ENCODE measurements around the gene SIRT6. TPM values are rescaled to one million over a fixed set of nuclear protein-coding genes. Genes with fewer than 3 reads are reported as not detected.
"Not testable (repeated sequence)": the region's sequence is repeated elsewhere in the genome, so short reads cannot be mapped to it uniquely, and the experiment has no call there.

Gene SIRT6
- total RNA-seq, 1 experiment from 2014 or later, result 22.2 TPM

DNA sequence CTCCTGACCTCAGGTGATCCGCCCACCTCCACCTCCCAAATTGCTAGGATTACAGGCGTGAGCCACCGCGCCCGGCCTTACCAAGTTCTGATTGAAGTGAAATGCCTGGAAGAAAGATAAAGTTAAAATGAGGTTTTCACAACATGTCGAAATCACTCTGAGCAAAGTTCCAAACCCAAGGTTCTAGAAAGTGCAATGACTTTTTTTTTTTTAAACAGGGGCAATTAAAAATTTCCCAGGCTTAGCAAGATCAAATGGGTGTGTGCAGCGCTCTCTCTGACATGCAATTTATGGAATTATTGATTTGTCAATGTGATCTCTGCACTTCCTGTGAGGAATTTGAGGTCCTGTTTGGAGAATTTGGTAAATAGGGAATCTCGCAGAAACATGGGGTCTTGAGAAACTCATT is 45.7 kb downstream of the SIRT6 start:
- intact Hi-C loops (cut with micrococcal nuclease; ENCODE audit: unreplicated experiment), result loop anchor here (5.0 kb wide), 1 partner anchor 149 kb away; the partner anchor contains the start of gene EEF2
- Histone ChIP-seq H3K9me3 (ENCODE audit: insufficient read depth, low read depth) (no peaks in the 10 kb centered on the region), H3K36me3 (ENCODE audit: low read depth) (no peaks in the 10 kb centered on the region), H4K20me1 (ENCODE audit: insufficient read depth) (no peaks in the 10 kb centered on the region), H3K4me3 (no peak overlapping the region), H3K4me2 (no peak overlapping the region), H3K9me2 (ENCODE audit: insufficient read depth) (no peaks in the 10 kb centered on the region), H3K4me1 (replicated peaks; ENCODE audit: insufficient read depth) (peaks cover 9% of the 10 kb centered on the region; the same call in 1 of the 2 replicates), H3K79me2 (ENCODE audit: low read depth) (no peaks in the 10 kb centered on the region), H2AFZ (no peak overlapping the region), H3K27ac (no peak overlapping the region), H3F3A (ENCODE audit: insufficient read depth, low read depth) (peaks cover 18% of the 10 kb centered on the region), H3K27me3 (ENCODE audit: insufficient read depth, low read depth) (no peaks in the 10 kb centered on the region)
- POLR2A ChIA-PET (ENCODE audit: unreplicated experiment), result no interaction called here
- no peak for TF ChIP-seq CTCF (conservative IDR thresholded peaks at IDR 0.05)
- TF ChIP-seq EZH2 (IDR thresholded peaks at IDR 0.05; ENCODE audit: low read depth), result no peak
- DNase-seq, result no peak
- no TSS peak for BruUV-seq (replicated peaks)
- CTCF ChIA-PET, result no interaction called here

- H2AFZ ChIP-seq; H3K9me2 ChIP-seq (ENCODE audit: insufficient read depth); H3K27me3 ChIP-seq (ENCODE audit: insufficient read depth, low read depth); BruUV-seq (replicated peaks); DNase-seq; H4K20me1 ChIP-seq (ENCODE audit: insufficient read depth); H3K36me3 ChIP-seq (ENCODE audit: low read depth); POLR2A ChIA-PET (ENCODE audit: unreplicated experiment); CTCF ChIA-PET; H3K79me2 ChIP-seq (ENCODE audit: low read depth); H3K4me2 ChIP-seq; H3K4me3 ChIP-seq; H3K9me3 ChIP-seq (ENCODE audit: insufficient read depth, low read depth); H3K27ac ChIP-seq: not testable (repeated sequence)
- Histone ChIP-seq H3K4me1 (replicated peaks; ENCODE audit: insufficient read depth) (peaks cover 21% of the 10 kb centered on the region), H3F3A (ENCODE audit: insufficient read depth, low read depth) (peaks cover 28% of the 10 kb centered on the region)
- intact Hi-C loops (cut with micrococcal nuclease; ENCODE audit: unreplicated experiment), result loop anchor here (5.0 kb wide), 1 partner anchor 148 kb away; the partner anchor contains the start of gene EEF2
Measured at GRCh38 chr19:4135386-4135785, 47.0 kb downstream of the SIRT6 start.

DNA sequence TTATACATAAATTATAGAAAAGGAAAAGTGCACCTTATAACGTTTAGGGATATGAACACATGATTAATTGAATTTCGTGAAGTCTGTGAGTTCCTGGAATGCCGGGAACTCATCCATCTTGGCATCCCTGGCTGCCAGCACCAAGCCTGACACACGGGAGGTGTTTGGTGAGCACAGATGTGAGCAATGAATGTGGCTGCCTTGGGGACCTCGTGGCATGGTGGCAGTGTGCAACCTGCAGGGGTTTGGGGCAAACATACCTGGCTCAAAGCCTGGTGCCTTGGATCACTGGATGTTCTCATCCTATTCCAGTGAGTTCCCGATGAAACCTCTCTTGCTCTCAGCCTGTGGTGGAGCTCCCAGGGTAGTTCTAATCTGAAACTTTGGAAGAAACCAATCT is 48.0 kb downstream of the SIRT6 start:
- Histone ChIP-seq H3K4me2 (no peak overlapping the region), H2AFZ (no peak overlapping the region), H3K9me3 (ENCODE audit: insufficient read depth, low read depth) (no peaks in the 10 kb centered on the region), H3K79me2 (ENCODE audit: low read depth) (no peaks in the 10 kb centered on the region), H3K4me1 (replicated peaks; ENCODE audit: insufficient read depth) (peaks cover 25% of the 10 kb centered on the region), H3K36me3 (ENCODE audit: low read depth) (no peaks in the 10 kb centered on the region), H3K4me3 (no peak overlapping the region), H3K27ac (no peak overlapping the region), H3K27me3 (ENCODE audit: insufficient read depth, low read depth) (no peaks in the 10 kb centered on the region), H3F3A (ENCODE audit: insufficient read depth, low read depth) (peaks cover 29% of the 10 kb centered on the region), H3K9me2 (ENCODE audit: insufficient read depth) (no peaks in the 10 kb centered on the region), H4K20me1 (ENCODE audit: insufficient read depth) (no peaks in the 10 kb centered on the region)
- no peak for DNase-seq
- POLR2A ChIA-PET (ENCODE audit: unreplicated experiment), result no interaction called here
- intact Hi-C loops (cut with micrococcal nuclease; ENCODE audit: unreplicated experiment), result no loop called here
- TF ChIP-seq EZH2 (IDR thresholded peaks at IDR 0.05; ENCODE audit: low read depth), result no peak
- CTCF ChIA-PET, result interaction anchor here (0.5 to 0.6 kb wide), 2 partner anchors 266 to 1038 kb away, joined by 3 to 4 read pairs; no protein-coding TSS in a partner anchor
- no TSS peak for BruUV-seq (replicated peaks)

DNA sequence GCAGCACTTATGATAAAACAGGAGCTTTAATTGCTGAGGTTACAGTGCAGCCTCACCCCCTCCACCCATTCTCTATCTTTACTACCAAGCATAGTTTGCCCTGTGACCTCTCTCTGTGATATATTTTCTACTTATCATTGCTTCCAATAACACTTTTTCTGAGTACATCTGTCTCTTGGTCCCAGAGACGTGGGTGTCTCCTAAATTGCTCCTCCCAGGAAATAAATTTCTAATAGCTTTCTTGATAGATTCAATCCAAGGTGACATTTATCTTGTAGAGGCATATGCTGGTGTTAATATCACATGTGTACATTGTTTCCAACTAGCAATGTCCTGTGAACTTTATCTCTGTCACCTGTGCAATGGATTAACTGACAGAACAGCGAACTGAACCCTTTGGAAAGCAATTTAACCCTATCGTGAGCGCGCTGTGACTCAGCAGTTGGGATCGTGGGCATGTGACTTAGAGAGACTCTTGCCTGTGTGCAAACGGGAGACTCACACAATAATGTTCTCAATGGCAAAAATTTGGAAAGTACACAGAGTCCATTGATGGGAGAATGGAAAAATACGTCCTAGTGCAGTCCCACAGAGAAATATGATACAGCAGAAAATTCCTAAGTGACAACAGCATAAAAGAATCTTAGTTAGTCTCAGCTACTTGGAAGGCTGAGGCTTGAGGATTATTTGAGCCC is 51.5 kb downstream of the SIRT6 start:
- Histone ChIP-seq H3K4me1 (replicated peaks; ENCODE audit: insufficient read depth) (peaks cover 25% of the 10 kb centered on the region), H4K20me1 (ENCODE audit: insufficient read depth) (no peaks in the 10 kb centered on the region), H3K27me3 (ENCODE audit: insufficient read depth, low read depth) (no peaks in the 10 kb centered on the region), H3K4me3 (peak overlapping the region; percentile 36; the same call in 1 of the 2 replicates), H3K9me3 (ENCODE audit: insufficient read depth, low read depth) (no peaks in the 10 kb centered on the region), H3K79me2 (ENCODE audit: low read depth) (no peaks in the 10 kb centered on the region), H3F3A (ENCODE audit: insufficient read depth, low read depth) (peaks cover 34% of the 10 kb centered on the region), H3K36me3 (ENCODE audit: low read depth) (no peaks in the 10 kb centered on the region), H3K27ac (peak overlapping the region; percentile 99), H3K4me2 (peak overlapping the region; percentile 75), H2AFZ (peak overlapping the region; percentile 71), H3K9me2 (ENCODE audit: insufficient read depth) (no peaks in the 10 kb centered on the region)
- intact Hi-C loops (cut with micrococcal nuclease; ENCODE audit: unreplicated experiment), result no loop called here
- POLR2A ChIA-PET (ENCODE audit: unreplicated experiment), result interaction anchor here (0.6 kb wide), 1 partner anchor 143 kb away, joined by 4 read pairs; no protein-coding TSS in a partner anchor
- TF ChIP-seq EZH2 (IDR thresholded peaks at IDR 0.05; ENCODE audit: low read depth) (no peak), CTCF (conservative IDR thresholded peaks at IDR 0.05) (no peak)
- CTCF ChIA-PET, result interaction anchor here (0.5 kb wide), 1 partner anchor 10 kb away, joined by 5 read pairs; no protein-coding TSS in a partner anchor
- TSS peak; percentile 95 for BruUV-seq (replicated peaks)
- DNase-seq, result peak; percentile 46 to 89

DNA sequence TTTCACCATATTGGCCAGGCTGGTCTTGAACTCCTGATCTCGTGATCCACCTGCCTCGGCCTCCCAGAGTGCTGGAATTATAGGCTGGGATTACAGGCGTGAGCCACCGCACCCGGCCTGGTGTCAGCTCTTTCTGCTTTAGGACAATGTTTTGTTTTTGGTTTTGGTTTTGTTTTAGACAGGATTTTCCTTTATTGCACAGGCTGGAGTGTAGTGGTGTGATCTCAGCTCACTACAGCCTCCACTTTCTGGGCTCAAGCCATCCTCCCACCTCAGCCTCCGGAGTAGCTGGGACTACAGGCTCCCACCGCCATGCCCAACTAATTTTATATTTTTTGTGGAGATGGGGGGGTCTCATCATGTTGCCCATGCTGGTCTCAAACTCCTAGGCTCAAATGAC is 53.3 kb downstream of the SIRT6 start:
- POLR2A ChIA-PET (ENCODE audit: unreplicated experiment); H3K4me2 ChIP-seq; H3K27ac ChIP-seq; H3K4me3 ChIP-seq; H3K9me2 ChIP-seq (ENCODE audit: insufficient read depth); DNase-seq; H3K27me3 ChIP-seq (ENCODE audit: insufficient read depth, low read depth); H3K79me2 ChIP-seq (ENCODE audit: low read depth); H3K9me3 ChIP-seq (ENCODE audit: insufficient read depth, low read depth); H4K20me1 ChIP-seq (ENCODE audit: insufficient read depth); intact Hi-C loops (cut with micrococcal nuclease; ENCODE audit: unreplicated experiment); H2AFZ ChIP-seq; H3K36me3 ChIP-seq (ENCODE audit: low read depth); BruUV-seq (replicated peaks): not testable (repeated sequence)
- CTCF ChIA-PET, result interaction anchor here (0.6 kb wide), 2 partner anchors 51 to 647 kb away, joined by 3 to 7 read pairs; no protein-coding TSS in a partner anchor
- Histone ChIP-seq H3K4me1 (replicated peaks; ENCODE audit: insufficient read depth) (peaks cover 30% of the 10 kb centered on the region), H3F3A (ENCODE audit: insufficient read depth, low read depth) (peaks cover 34% of the 10 kb centered on the region)

DNA sequence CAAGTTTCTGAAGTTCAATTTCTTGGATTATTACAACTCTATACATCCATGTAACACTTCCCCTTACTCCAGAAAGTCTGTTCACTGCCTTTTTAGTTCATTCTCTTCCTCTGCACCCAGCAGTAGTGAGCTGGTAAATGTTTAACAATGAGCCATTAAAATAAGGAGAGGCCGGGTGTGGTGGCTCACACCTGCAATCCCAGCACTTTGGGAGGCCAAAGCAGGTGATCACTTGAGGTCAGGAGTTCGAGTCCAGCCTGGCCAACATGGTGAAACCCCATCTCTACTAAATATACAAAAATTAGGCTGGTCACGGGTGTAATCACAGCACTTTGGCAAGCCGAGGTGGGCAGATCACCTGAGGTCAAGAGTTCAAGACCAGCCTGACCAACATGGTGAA is 55.0 kb downstream of the SIRT6 start:
- H3K27ac ChIP-seq; intact Hi-C loops (cut with micrococcal nuclease; ENCODE audit: unreplicated experiment): not testable (repeated sequence)

More for the DNA sequence above, 55.0 kb downstream of the SIRT6 start:
- H3K4me2 ChIP-seq; BruUV-seq (replicated peaks); H3K9me3 ChIP-seq (ENCODE audit: insufficient read depth, low read depth); CTCF ChIA-PET; H3K36me3 ChIP-seq (ENCODE audit: low read depth); POLR2A ChIA-PET (ENCODE audit: unreplicated experiment); DNase-seq; H3K9me2 ChIP-seq (ENCODE audit: insufficient read depth); H4K20me1 ChIP-seq (ENCODE audit: insufficient read depth); H2AFZ ChIP-seq; H3K27me3 ChIP-seq (ENCODE audit: insufficient read depth, low read depth); H3K4me3 ChIP-seq: not testable (repeated sequence)
- peaks cover 13% of the 10 kb centered on the region for H3K79me2 ChIP-seq (ENCODE audit: low read depth)
- H3K4me1 ChIP-seq (replicated peaks; ENCODE audit: insufficient read depth), result peaks cover 28% of the 10 kb centered on the region
- H3F3A ChIP-seq (ENCODE audit: insufficient read depth, low read depth), result peaks cover 29% of the 10 kb centered on the region

Data from PC-9 (cell line).